ENCODE data around the gene LIME1. TPM values are rescaled to one million over a fixed set of nuclear protein-coding genes. Genes with fewer than 3 reads are reported as not detected.

LIME1 gene
- total and polyA plus RNA-seq, 5 donors from 2014 or later, result 237 to 547 (median 403) TPM

- H3K4me1 Mint-ChIP-seq, result peaks cover 0 to 38% (median 4%) of the 10 kb centered on the region in 4 donors
- DNase-seq (no peak), ATAC-seq (ENCODE audit: low read depth in 2 of 2) (no peak)
- H3K27ac ChIP-seq (ENCODE audit: insufficient read depth, low read length, poor library complexity, severe bottlenecking), result peak overlapping the region; percentile 76
- no peaks in the 10 kb centered on the region for H3K9me3 Mint-ChIP-seq
- no peaks in the 10 kb centered on the region for H3K27me3 ChIP-seq (ENCODE audit: control insufficient read depth, insufficient read depth, low read length)
- H3K27me3 Mint-ChIP-seq, result peaks cover 4% of the 10 kb centered on the region
- H3K36me3 Mint-ChIP-seq, result no peaks in the 10 kb centered on the region
- H3K27ac Mint-ChIP-seq, result peak overlapping the region in 2 of 3 donors; percentile 94 to 96
- H3K9me3 ChIP-seq (ENCODE audit: control insufficient read depth in 2 of 2, low read length in 2 of 2), result no peaks in the 10 kb centered on the region
- H3K4me1 ChIP-seq (ENCODE audit: control insufficient read depth, insufficient read depth, low read length, poor library complexity, severe bottlenecking), result peaks cover 27% of the 10 kb centered on the region
- peak overlapping the region in 1 of 4 donors; percentile 27 for H3K4me3 Mint-ChIP-seq
- H3K36me3 ChIP-seq (ENCODE audit: control insufficient read depth, insufficient read depth, low read length), result no peaks in the 10 kb centered on the region
- H3K4me3 ChIP-seq (ENCODE audit: low read depth, low read length), result no peak overlapping the region
These were observed 13.4 kb downstream of the LIME1 start for GRCh38 chr20:63749597-63750508.

DNA sequence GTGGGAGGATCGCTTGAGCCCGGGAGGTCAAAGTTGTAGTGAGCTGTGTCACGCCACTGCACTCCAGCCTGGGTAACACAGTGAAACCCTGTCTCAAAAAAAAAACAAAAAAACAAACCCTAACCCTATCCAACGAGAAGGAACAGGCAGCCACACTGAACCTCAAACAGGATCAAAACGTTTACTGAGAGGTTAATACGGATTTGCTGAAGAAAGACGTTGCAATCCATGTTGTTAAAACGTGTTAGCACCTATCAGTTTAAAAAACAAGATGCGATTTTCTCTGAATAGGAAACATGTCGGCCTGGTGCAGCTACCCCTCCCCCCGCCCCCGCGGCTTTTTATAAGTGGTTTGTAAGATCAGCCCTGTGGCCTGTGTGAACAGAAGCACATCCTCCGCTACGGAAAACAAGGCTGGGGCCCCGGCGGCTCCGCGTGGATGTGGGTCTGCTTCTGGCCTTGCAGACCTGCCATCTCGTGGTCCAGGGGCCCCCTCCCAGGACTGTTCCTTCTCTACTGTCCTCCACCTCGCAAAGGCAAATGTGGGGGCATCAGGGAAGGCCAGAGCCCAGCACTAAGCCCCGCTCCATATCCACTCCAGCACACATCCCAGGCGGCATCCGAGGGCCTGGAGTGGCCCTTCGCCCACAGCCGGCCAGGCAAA lies 14.5 kb downstream of the LIME1 start:
- DNase-seq, result peak; percentile 25 to 90 (median 63)
- no peaks in the 10 kb centered on the region for H3K9me3 ChIP-seq (ENCODE audit: control insufficient read depth in 2 of 2, low read length in 2 of 2)
- no peaks in the 10 kb centered on the region for H3K36me3 ChIP-seq (ENCODE audit: control insufficient read depth, insufficient read depth, low read length)
- H3K4me3 ChIP-seq (ENCODE audit: low read depth, low read length), result peak overlapping the region; percentile 57
- ATAC-seq (ENCODE audit: low read depth in 2 of 2), result peak; percentile 85 to 87
- peaks cover 0 to 33% (median 4%) of the 10 kb centered on the region in 4 donors for H3K4me1 Mint-ChIP-seq
- H3K4me3 Mint-ChIP-seq, result peak overlapping the region; percentile 78 to 92 (median 84)
- peak overlapping the region; percentile 90 to 96 (median 94) for H3K27ac Mint-ChIP-seq
- H3K27me3 Mint-ChIP-seq, result peaks cover 4% of the 10 kb centered on the region
- H3K9me3 Mint-ChIP-seq, result no peaks in the 10 kb centered on the region
- no peaks in the 10 kb centered on the region for H3K36me3 Mint-ChIP-seq
- H3K27ac ChIP-seq (ENCODE audit: insufficient read depth, low read length, poor library complexity, severe bottlenecking), result peak overlapping the region; percentile 76
- no peaks in the 10 kb centered on the region for H3K27me3 ChIP-seq (ENCODE audit: control insufficient read depth, insufficient read depth, low read length)
- H3K4me1 ChIP-seq (ENCODE audit: control insufficient read depth, insufficient read depth, low read length, poor library complexity, severe bottlenecking), result peaks cover 27% of the 10 kb centered on the region

- H3K4me3 Mint-ChIP-seq, result peak overlapping the region; percentile 78 to 92 (median 84)
- Histone ChIP-seq H3K27ac (ENCODE audit: insufficient read depth, low read length, poor library complexity, severe bottlenecking) (peak overlapping the region; percentile 76), H3K4me1 (ENCODE audit: control insufficient read depth, insufficient read depth, low read length, poor library complexity, severe bottlenecking) (peaks cover 27% of the 10 kb centered on the region), H3K4me3 (ENCODE audit: low read depth, low read length) (no peak overlapping the region), H3K27me3 (ENCODE audit: control insufficient read depth, insufficient read depth, low read length) (no peaks in the 10 kb centered on the region), H3K9me3 (ENCODE audit: control insufficient read depth in 2 of 2, low read length in 2 of 2) (no peaks in the 10 kb centered on the region), H3K36me3 (ENCODE audit: control insufficient read depth, insufficient read depth, low read length) (no peaks in the 10 kb centered on the region)
- ATAC-seq (ENCODE audit: low read depth in 2 of 2), result no peak
- no peaks in the 10 kb centered on the region for H3K9me3 Mint-ChIP-seq
- DNase-seq, result no peak
- peaks cover 4% of the 10 kb centered on the region for H3K27me3 Mint-ChIP-seq
- peak overlapping the region; percentile 83 to 94 (median 90) for H3K27ac Mint-ChIP-seq
- no peaks in the 10 kb centered on the region for H3K36me3 Mint-ChIP-seq
- H3K4me1 Mint-ChIP-seq, result peaks cover 0 to 36% (median 4%) of the 10 kb centered on the region in 4 donors
These were observed 15.2 kb downstream of the LIME1 start for GRCh38 chr20:63751471-63752271.

- Histone ChIP-seq H3K9me3 (ENCODE audit: control insufficient read depth in 2 of 2, low read length in 2 of 2) (no peaks in the 10 kb centered on the region), H3K27me3 (ENCODE audit: control insufficient read depth, insufficient read depth, low read length) (no peaks in the 10 kb centered on the region), H3K4me1 (ENCODE audit: control insufficient read depth, insufficient read depth, low read length, poor library complexity, severe bottlenecking) (peaks cover 27% of the 10 kb centered on the region), H3K27ac (ENCODE audit: insufficient read depth, low read length, poor library complexity, severe bottlenecking) (no peak overlapping the region), H3K36me3 (ENCODE audit: control insufficient read depth, insufficient read depth, low read length) (no peaks in the 10 kb centered on the region), H3K4me3 (ENCODE audit: low read depth, low read length) (no peak overlapping the region)
- Mint-ChIP-seq H3K4me1 (peaks cover 0 to 37% (median 5%) of the 10 kb centered on the region in 4 donors), H3K36me3 (no peaks in the 10 kb centered on the region), H3K9me3 (peaks cover 0 to 1% (median 0%) of the 10 kb centered on the region in 7 donors), H3K4me3 (no peak overlapping the region), H3K27me3 (peaks cover 4% of the 10 kb centered on the region), H3K27ac (no peak overlapping the region)
- DNase-seq (no peak), ATAC-seq (ENCODE audit: low read depth in 2 of 2) (no peak)
These were observed 16.1 kb downstream of the LIME1 start for GRCh38 chr20:63752411-63753101.

GRCh38 chr20:63753381-63753780 lies 16.9 kb downstream of the LIME1 start:
- H3K4me1 ChIP-seq (ENCODE audit: control insufficient read depth, insufficient read depth, low read length, poor library complexity, severe bottlenecking), result peaks cover 27% of the 10 kb centered on the region
- H3K9me3 Mint-ChIP-seq, result peaks cover 0 to 2% (median 0%) of the 10 kb centered on the region in 7 donors
- no peak for ATAC-seq (ENCODE audit: low read depth in 2 of 2)

GRCh38 chr20:63754008-63754407 lies 17.5 kb downstream of the LIME1 start:
- H3K4me3 Mint-ChIP-seq, result peak overlapping the region in 1 of 4 donors; percentile 54
- no peak overlapping the region for H3K4me3 ChIP-seq (ENCODE audit: low read depth, low read length)
- H3K27ac Mint-ChIP-seq, result peak overlapping the region in 1 of 3 donors; percentile 72
- no peak overlapping the region for H3K27ac ChIP-seq (ENCODE audit: insufficient read depth, low read length, poor library complexity, severe bottlenecking)
- peaks cover 0 to 2% (median 0%) of the 10 kb centered on the region in 7 donors for H3K9me3 Mint-ChIP-seq
- no peaks in the 10 kb centered on the region for H3K9me3 ChIP-seq (ENCODE audit: control insufficient read depth in 2 of 2, low read length in 2 of 2)
- H3K4me1 ChIP-seq (ENCODE audit: control insufficient read depth, insufficient read depth, low read length, poor library complexity, severe bottlenecking), result peaks cover 27% of the 10 kb centered on the region
- ATAC-seq (ENCODE audit: low read depth in 2 of 2), result no peak
- H3K36me3 Mint-ChIP-seq, result no peaks in the 10 kb centered on the region
- no peaks in the 10 kb centered on the region for H3K36me3 ChIP-seq (ENCODE audit: control insufficient read depth, insufficient read depth, low read length)
- H3K4me1 Mint-ChIP-seq, result peaks cover 0 to 31% (median 6%) of the 10 kb centered on the region in 4 donors
- peaks cover 4% of the 10 kb centered on the region for H3K27me3 Mint-ChIP-seq
- no peaks in the 10 kb centered on the region for H3K27me3 ChIP-seq (ENCODE audit: control insufficient read depth, insufficient read depth, low read length)
- DNase-seq, result no peak

More at GRCh38 chr20:63753381-63753780, 16.9 kb downstream of the LIME1 start:
- Histone ChIP-seq H3K4me3 (ENCODE audit: low read depth, low read length) (no peak overlapping the region), H3K27me3 (ENCODE audit: control insufficient read depth, insufficient read depth, low read length) (no peaks in the 10 kb centered on the region), H3K27ac (ENCODE audit: insufficient read depth, low read length, poor library complexity, severe bottlenecking) (no peak overlapping the region), H3K9me3 (ENCODE audit: control insufficient read depth in 2 of 2, low read length in 2 of 2) (no peaks in the 10 kb centered on the region), H3K36me3 (ENCODE audit: control insufficient read depth, insufficient read depth, low read length) (no peaks in the 10 kb centered on the region)
- Mint-ChIP-seq H3K27ac (peak overlapping the region in 2 of 3 donors; percentile 7 to 31), H3K4me1 (peaks cover 0 to 35% (median 5%) of the 10 kb centered on the region in 4 donors), H3K36me3 (no peaks in the 10 kb centered on the region), H3K4me3 (peak overlapping the region in 1 of 4 donors; percentile 54), H3K27me3 (peaks cover 4% of the 10 kb centered on the region)
- no peak for DNase-seq
